B cell (primary cell): ENCODE measurements around the gene RCVRN.

Experiments
- CTCF ChIP-seq: fragments of 200-600 bp; IDR thresholded peaks from one replicate; pipeline ENCODE4 v1.8.0; 2022; ENCODE audit warnings: antibody characterized with exemption, mild to moderate bottlenecking
- EZH2 ChIP-seq: IDR thresholded peaks from 2 replicates; pipeline ENCODE4 v1.6.1; 2012; ENCODE audit warnings: borderline replicate concordance, low read depth, mild to moderate bottlenecking, moderate library complexity, low read length; ENCODE audit not compliant: insufficient read depth, poor library complexity, severe bottlenecking

DNA sequence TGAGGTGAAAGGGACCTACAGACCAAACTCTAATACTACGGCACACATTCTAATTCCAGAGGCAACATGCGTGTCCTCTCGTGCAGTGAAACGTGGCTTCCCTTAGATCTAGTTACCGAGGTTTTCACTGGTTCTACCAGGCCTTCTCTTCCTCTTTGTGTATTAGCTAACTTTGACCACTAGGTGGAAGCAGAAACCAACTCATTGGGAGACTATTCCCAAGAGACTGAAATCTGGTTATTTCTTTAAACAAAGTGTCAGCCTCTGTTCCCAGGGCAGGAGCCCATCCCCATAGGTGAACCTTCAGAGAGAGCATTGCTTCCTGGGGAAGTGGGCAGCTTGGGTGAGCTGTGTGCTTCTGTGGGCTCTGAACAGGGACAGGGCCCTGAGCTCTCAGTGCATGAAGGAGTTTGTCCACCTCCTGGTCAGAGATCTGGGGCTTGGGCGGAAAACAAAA lies 19.7 kb upstream of the RCVRN start:
- peak; percentile 95 for TF ChIP-seq CTCF
- TF ChIP-seq EZH2: no peak
